HFF-Myc (cell line): Measurements from ENCODE around the gene FAH.

Experiments used
- DNase-seq: peaks from one replicate; pipeline ENCODE4 v3.0.0-alpha.2; 2011; ENCODE audit warnings: low read depth; ENCODE audit errors: extremely low read depth
- H3K4me3 ChIP-seq: replicated peaks from 2 replicates; pipeline ENCODE4 v1.5.1; 2011; ENCODE audit warnings: low read depth, mild to moderate bottlenecking, control low read depth, low read length
- CTCF ChIP-seq: IDR thresholded peaks from 2 replicates; pipeline ENCODE4 v1.5.1; 2012; ENCODE audit warnings: mild to moderate bottlenecking, low read depth, low read length, control low read depth; ENCODE audit errors: missing control alignments

FAH gene

DNA sequence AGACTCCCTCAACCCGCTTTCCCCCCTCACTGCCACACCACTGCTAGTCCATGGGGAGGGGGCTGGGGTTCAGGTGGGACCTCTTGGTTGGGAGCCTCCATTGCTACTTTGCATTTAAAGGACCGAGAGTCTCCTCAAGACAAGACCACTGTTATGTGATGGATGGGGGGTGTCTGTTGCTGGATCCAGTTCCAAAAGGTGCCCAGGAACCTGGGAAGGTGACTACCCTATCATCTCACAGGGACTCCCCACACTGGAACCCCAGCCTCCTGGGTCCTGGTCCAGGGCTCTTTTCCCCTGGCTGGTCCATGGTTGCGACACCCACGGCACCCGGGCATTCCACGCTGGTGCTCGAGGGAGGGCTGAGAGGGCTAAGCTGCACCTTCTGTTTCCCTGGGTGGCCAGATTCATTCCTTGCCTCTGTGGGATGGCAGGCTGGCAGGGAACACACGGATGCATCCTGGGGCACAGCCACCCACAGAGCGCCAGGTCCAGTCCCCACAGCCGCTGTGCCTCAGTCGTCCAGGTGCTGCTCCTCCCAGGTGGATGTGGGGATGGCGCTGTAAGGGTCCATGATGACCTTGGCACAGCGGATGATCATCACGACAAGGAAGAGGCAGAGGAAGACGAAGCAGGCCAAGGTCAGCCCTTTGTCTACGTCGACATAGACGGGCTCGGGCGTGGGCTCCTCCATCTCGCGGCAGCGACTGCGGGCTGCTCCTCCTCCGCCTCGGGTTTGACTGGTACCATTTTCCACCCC is 48.6 kb downstream of the FAH start:
- no peak overlapping the region for H3K4me3 ChIP-seq
- TF ChIP-seq CTCF = no peak
- no peak for DNase-seq

DNA sequence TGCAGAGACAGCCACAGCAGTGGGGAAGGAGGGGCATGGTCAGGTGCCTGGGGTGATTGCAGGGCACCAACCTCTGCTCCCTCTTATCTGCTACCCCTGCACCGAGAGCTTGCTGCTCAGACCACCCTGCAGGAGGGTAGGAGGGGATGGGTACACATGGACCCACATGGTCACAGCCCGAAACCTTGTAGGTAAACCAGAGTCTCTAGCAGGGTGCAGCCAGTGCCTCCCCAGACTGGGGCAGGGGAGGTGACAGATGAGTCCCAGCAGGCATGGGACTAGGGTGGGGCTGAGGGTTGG is 49.2 kb downstream of the FAH start:
- no peak for DNase-seq
- H3K4me3 ChIP-seq = no peak overlapping the region
- no peak for TF ChIP-seq CTCF

DNA sequence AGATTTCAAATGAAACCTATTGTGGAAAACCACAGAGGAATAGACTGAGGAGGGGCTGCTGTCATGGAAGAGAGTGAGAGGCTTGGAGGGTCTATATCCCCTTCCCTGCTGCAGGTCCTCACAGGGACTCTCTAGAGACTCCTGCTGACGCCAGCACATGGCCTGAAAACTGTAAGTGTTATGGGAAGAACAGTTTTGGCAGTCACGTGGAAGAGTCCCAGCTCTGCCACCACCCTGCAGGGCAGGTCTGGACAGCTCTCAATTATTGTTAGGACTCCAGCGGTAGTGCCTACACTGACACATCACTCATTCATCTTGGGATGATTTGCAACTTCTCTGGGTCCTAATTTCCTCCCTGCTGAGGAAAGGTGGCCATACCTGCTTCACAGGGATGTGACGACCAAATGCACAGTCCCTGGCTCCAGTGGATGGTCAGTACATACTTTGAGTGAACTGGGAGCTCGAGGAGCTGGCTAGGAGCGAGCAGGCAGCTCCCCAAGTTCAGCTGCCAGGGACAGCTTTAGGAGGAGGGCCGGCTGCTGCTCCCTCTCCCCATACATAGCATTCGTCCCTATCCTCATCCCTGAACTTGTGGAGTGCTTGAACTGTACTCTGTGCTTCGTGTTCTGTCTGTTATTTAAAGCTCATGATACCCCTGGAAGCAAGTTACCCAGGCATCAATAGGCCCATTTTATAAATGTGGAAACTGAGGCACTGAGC is 50.0 kb downstream of the FAH start:
- no peak overlapping the region for H3K4me3 ChIP-seq
- no peak for TF ChIP-seq CTCF
- DNase-seq = no peak

DNA sequence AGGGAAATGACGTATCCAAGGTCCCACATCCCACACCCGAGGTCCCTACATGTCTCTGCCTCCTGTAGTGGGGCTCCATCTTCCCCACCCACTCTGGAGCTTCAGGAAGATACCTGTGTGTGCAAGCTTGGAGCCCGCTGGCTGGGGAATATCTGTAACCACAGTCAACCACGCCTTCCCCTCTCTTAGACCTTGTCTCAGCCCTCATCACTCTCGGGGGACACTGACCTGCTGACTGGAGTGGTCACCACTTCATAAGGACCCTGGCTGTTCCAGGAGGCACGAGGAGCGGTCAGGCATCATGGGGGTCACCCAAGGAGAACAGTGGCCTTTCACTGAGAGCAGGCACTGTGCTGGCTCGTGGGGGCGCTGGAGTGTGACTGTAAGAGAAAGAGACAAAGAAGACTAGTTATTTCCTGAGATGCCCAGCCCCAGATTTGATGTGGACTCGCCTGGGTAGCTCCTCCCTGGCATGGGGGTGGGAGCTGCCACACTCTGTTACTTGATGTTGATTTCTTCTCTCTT is 50.6 kb downstream of the FAH start:
- DNase-seq = no peak
- no peak overlapping the region for H3K4me3 ChIP-seq
- TF ChIP-seq CTCF = no peak

- no peak for DNase-seq
- TF ChIP-seq CTCF = no peak
Observed at GRCh38 chr15:80204231-80204630, 51.4 kb downstream of the FAH start.

GRCh38 chr15:80207887-80208286 is 55.1 kb downstream of the FAH start:
- H3K4me3 ChIP-seq = no peak overlapping the region
- TF ChIP-seq CTCF = no peak

More at GRCh38 chr15:80204231-80204630, 51.4 kb downstream of the FAH start:
- H3K4me3 ChIP-seq = no peak overlapping the region

More at GRCh38 chr15:80207887-80208286, 55.1 kb downstream of the FAH start:
- no peak for DNase-seq
